ENCODE measurements around the gene FREM1.

DNA sequence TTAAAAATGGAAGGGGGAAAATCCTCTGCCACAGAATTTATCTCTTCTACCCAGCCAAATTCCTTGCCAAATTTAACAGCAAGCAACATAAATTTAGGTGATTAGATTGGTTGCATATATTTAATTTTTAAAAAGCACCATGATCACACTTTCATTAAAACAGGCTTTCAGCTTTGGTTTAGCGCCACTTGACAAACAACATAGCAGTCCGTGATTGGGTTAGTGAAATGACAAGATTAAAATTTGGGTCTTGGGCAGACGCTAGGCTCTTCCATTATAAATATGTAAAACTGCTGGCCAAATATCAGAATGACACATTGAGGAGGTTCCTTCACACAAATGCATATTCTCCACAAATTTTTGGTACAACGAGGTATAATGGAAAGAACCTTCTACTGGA, 129.5 kb downstream of the FREM1 start:
- TF ChIP-seq, protein P1, sequence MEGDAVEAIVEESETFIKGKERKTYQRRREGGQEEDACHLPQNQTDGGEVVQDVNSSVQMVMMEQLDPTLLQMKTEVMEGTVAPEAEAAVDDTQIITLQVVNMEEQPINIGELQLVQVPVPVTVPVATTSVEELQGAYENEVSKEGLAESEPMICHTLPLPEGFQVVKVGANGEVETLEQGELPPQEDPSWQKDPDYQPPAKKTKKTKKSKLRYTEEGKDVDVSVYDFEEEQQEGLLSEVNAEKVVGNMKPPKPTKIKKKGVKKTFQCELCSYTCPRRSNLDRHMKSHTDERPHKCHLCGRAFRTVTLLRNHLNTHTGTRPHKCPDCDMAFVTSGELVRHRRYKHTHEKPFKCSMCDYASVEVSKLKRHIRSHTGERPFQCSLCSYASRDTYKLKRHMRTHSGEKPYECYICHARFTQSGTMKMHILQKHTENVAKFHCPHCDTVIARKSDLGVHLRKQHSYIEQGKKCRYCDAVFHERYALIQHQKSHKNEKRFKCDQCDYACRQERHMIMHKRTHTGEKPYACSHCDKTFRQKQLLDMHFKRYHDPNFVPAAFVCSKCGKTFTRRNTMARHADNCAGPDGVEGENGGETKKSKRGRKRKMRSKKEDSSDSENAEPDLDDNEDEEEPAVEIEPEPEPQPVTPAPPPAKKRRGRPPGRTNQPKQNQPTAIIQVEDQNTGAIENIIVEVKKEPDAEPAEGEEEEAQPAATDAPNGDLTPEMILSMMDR (IDR thresholded peaks at IDR 0.05 in 8 of 11, conservative IDR thresholded peaks at IDR 0.05 in 3 of 11) = no peak
- no peak for TF ChIP-seq POLR2A (IDR thresholded peaks at IDR 0.05)
- no peak for TF ChIP-seq POLR2AphosphoS5 (IDR thresholded peaks at IDR 0.05)

Data from spleen (tissue), 7 donors.